GM12891 (cell line): ENCODE data around the gene GCSAM.

Source experiments
- POLR2A ChIP-seq: IDR thresholded peaks from 2 replicates; pipeline ENCODE4 v1.6.1; 2011; ENCODE audit warnings: low read depth, low read length, control low read depth
- SPI1 ChIP-seq: IDR thresholded peaks from 2 replicates; pipeline ENCODE4 v1.6.1; 2011; ENCODE audit warnings: low read depth, low read length, control low read depth

DNA sequence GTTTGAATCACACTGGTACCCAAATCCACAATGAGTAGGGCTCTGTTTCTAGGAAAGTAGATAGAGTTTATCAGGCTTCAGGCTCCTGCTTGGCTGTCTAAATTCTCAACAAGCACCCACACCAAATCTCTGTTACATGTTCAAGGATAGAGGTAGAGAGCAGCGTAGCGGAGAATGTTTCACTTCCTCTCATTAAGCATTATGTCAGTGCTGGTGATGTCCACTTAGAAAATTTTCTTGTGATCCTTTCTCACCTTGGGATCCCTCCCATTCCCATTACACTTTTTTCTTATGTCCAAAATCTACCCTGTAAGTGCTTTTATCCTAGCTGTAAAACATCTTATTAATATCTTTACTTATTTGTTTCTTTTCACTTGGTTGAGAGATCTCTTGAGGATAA is 34.7 kb upstream of the GCSAM start:
- TF ChIP-seq POLR2A (no peak), SPI1 (peak; percentile 99)
